HG02870 (cell line): ENCODE results near the gene CHAD.

Experiments
- ATAC-seq: cut with Tn5 transposase; IDR thresholded peaks from one replicate; pipeline ENCODE4 v1.9.1; 2021; ENCODE audit warnings: mild to moderate bottlenecking, moderate library complexity; ENCODE audit not compliant: unreplicated experiment

Gene CHAD

GRCh38 chr17:50458701-50459676 lies 9.7 kb downstream of the CHAD start:
- ATAC-seq: no peak

GRCh38 chr17:50458270-50458669 lies 10.4 kb downstream of the CHAD start:
- ATAC-seq: no peak

- ATAC-seq: no peak
Measured at GRCh38 chr17:50457621-50458020, 11.1 kb downstream of the CHAD start.

DNA sequence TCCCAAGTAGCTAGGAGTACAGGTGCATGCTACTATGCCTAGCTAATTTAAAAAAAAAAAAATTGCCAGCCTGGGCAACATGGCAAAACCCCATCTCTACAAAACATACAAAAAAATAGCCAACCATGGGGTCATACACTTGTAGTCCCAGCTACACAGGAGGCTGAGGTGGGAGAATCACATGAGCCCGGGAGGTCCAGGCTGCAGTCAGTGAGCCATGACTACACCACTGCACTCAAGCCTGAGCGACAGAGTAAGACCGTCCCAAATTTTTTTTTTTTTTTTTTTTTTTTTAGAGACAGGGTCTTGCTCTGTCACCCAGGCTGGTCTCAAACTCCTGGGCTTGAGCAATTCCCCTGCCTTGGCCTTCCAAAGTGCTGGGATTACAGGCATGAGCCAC lies 14.8 kb downstream of the CHAD start:
- no peak for ATAC-seq

DNA sequence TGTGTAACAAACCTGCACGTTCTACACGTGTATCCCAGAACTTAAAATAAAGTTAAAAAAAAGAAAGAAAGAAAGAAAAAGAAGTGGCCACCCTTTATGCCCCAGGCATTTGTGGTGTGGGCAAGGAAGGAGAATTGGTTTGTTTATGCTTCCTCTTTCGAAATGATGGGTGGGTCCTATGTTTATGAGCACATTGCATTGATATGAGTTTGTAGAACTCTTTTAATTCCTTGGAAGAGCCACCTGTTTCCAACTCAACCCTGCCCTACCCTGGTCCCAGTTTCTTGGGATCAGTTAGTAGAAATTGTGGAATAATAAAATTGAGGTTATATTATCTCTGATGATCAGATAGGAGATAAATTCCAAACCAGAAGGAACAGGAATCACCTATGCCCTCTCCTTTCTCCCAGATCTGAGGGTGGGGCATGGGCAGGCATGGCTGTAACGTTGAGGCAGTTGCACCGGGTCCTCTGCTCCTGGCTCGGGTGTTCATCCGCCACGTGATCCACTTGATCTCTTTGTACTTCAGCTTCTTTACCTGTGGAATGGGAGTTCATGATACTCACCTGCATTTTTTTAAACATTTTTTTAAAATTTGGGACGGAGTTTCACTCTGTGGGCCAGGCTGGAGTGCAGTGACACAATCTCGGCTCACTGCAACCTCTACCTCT lies 15.9 kb downstream of the CHAD start:
- ATAC-seq: no peak

- ATAC-seq: no peak
Measured at GRCh38 chr17:50451943-50452629, 16.6 kb downstream of the CHAD start.

- no peak for ATAC-seq
Measured at GRCh38 chr17:50448643-50449042, 20.0 kb downstream of the CHAD start.

- no peak for ATAC-seq
Measured at GRCh38 chr17:50447870-50448595, 20.6 kb downstream of the CHAD start.

GRCh38 chr17:50445730-50446325 lies 22.9 kb downstream of the CHAD start:
- ATAC-seq: no peak

GRCh38 chr17:50444841-50445715 lies 23.6 kb downstream of the CHAD start:
- no peak for ATAC-seq

- ATAC-seq: no peak
Measured at GRCh38 chr17:50443505-50443974, 25.1 kb downstream of the CHAD start.

GRCh38 chr17:50440838-50441829 lies 27.5 kb downstream of the CHAD start:
- no peak for ATAC-seq

DNA sequence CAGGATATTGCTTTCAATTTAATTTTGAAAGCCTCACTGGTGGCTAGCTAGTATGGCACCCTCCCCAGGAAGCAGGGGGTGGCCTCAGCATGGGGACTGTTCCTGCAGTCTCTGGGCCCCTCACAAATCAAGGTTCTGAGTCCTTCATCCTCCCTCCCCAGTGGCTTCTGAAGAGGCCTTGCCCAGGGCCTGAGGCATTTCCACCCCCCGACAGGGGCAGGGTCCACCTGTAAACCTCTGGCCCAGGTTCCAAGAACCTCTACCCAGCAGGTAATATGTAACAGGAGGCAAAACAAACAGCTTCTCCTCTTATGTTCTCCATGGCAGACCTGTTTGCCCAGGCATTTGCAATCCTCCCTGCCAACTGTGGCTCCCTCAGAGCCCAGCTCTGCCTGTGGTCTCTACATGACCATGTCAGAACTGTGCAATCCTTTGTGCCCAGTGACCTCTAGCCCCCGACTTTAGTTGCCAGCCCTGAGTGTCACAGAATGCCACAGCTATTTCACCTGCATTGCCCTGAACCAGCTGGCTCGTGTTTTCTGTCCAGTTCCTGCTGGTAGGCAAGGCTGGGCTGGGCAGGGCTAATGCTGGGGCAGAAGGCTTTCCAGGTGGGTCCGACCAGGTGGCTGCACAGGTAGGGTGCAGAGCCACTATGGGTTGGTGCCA lies 28.4 kb downstream of the CHAD start:
- no peak for ATAC-seq

DNA sequence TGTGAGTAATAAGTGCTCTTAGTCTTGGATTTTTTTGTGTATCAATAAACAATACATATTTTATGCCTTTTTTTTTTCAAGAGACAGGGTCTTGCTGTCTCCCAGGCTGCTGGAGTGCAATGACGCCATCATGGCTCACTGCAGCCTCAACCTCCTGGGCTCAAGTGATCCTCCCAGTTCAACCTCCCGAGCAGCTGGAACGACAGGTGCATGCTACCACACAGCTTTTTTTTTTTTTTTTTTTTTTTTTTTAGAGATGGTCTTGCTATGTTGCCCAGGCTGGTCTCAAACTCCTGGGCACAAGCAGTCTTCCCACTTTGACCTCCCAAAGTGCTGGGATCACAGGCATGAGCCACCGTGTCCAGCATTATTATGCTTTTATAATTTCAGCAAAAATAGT lies 29.7 kb downstream of the CHAD start:
- ATAC-seq: no peak

DNA sequence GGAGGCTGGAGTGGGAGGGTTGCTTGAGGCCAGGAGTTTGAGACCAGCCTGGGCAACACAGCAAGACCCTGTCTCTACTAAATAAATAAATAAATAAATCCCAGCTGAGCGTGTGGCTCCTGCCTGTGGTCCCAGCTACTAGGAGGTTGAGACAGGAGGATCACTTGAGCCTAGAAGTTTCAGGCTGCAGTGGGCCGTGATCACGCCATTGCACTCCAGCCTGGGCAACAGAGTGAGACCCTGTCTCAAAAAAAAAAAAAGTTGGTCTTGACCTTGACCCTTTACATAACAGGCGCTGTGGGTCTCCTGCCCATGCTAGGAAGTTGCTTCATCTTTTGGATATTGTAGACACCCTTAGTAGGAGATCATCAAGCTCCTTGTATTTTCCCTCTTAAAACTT lies 31.3 kb downstream of the CHAD start:
- ATAC-seq: no peak

GRCh38 chr17:50432125-50432762 lies 36.4 kb downstream of the CHAD start:
- no peak for ATAC-seq
